GM23248 (cell line): ENCODE measurements around the gene TSPAN4. TPM values are rescaled to one million over a fixed set of nuclear protein-coding genes. Genes with fewer than 3 reads are reported as not detected.

Source experiments
- DNase-seq: peaks from one replicate; pipeline ENCODE4 v3.0.0-alpha.2; 2015
- H2AFZ ChIP-seq: fragments of 200-600 bp; sonication (generic); 2 replicates; pipeline ENCODE4 v1.6.1; 2016; ENCODE audit warnings: antibody characterized with exemption
- H3F3A ChIP-seq: fragments of 200-600 bp; sonication (generic); 2 replicates; pipeline ENCODE4 v1.6.1; 2016; ENCODE audit warnings: mild to moderate bottlenecking, antibody characterized with exemption, mixed run types; ENCODE audit not compliant: insufficient read depth
- H3K27ac ChIP-seq: fragments of 200-600 bp; sonication (generic); 2 replicates; pipeline ENCODE4 v1.5.1; 2016; ENCODE audit warnings: mild to moderate bottlenecking
- H3K27me3 ChIP-seq: fragments of 200-600 bp; sonication (generic); replicated peaks from 2 replicates; pipeline ENCODE4 v1.6.1; 2016; ENCODE audit warnings: mild to moderate bottlenecking; ENCODE audit not compliant: insufficient read depth
- H3K36me3 ChIP-seq: fragments of 200-600 bp; sonication (generic); 2 replicates; pipeline ENCODE4 v1.6.1; 2016; ENCODE audit warnings: low read depth, mild to moderate bottlenecking
- H3K4me1 ChIP-seq: fragments of 200-600 bp; sonication (generic); 2 replicates; pipeline ENCODE4 v1.6.1; 2016; ENCODE audit warnings: mild to moderate bottlenecking; ENCODE audit not compliant: insufficient read depth
- H3K4me2 ChIP-seq: fragments of 200-600 bp; sonication (generic); one replicate; pipeline ENCODE4 v1.6.1; 2016; ENCODE audit warnings: mild to moderate bottlenecking; ENCODE audit not compliant: unreplicated experiment
- H3K4me3 ChIP-seq: fragments of 200-600 bp; sonication (generic); 2 replicates; pipeline ENCODE4 v1.5.1; 2016; ENCODE audit warnings: mild to moderate bottlenecking
- H3K79me2 ChIP-seq: fragments of 200-600 bp; sonication (generic); 2 replicates; pipeline ENCODE4 v1.6.1; 2016; ENCODE audit warnings: mild to moderate bottlenecking; ENCODE audit not compliant: insufficient read depth
- H3K9ac ChIP-seq: fragments of 200-600 bp; sonication (generic); 2 replicates; pipeline ENCODE4 v1.6.1; 2016; ENCODE audit warnings: mild to moderate bottlenecking
- H3K9me2 ChIP-seq: fragments of 200-600 bp; sonication (generic); 2 replicates; pipeline ENCODE4 v1.6.1; 2016; ENCODE audit warnings: mixed run types, mild to moderate bottlenecking, moderate library complexity; ENCODE audit not compliant: insufficient read depth
- H3K9me3 ChIP-seq: fragments of 200-600 bp; sonication (generic); one replicate; pipeline ENCODE4 v1.6.1; 2017; ENCODE audit warnings: low read depth
- H4K20me1 ChIP-seq: fragments of 200-600 bp; sonication (generic); 2 replicates; pipeline ENCODE4 v1.6.0; 2016; ENCODE audit not compliant: insufficient read depth
- EZH2 ChIP-seq: fragments of 200-600 bp; sonication (generic); IDR thresholded peaks from 2 replicates; pipeline ENCODE4 v1.6.1; 2018; ENCODE audit warnings: antibody characterized with exemption, mild to moderate bottlenecking; ENCODE audit not compliant: insufficient read depth, poor library complexity, severe bottlenecking
- EZH2phosphoT487 ChIP-seq: fragments of 200-600 bp; sonication (generic); IDR thresholded peaks from 2 replicates; pipeline ENCODE4 v1.6.1; 2018; ENCODE audit warnings: antibody characterized with exemption, moderate library complexity, mild to moderate bottlenecking, low read depth; ENCODE audit not compliant: insufficient read depth
- WGBS, 2 experiments: methylation state at CpG; one replicate each; pipeline ENCODE4 v1.1.6; 2015 to 2017; ENCODE audit warnings: low lambda C conversion rate in 2 of 2, low coverage in 1 of 2; ENCODE audit errors: missing lambda C conversion rate in 2 of 2; 5-methylcytosine and 5-hydroxymethylcytosine counted together
- in situ Hi-C: fragments of 300-500 bp; cut with MboI; formaldehyde crosslinking; loops from 2 replicates; pipeline ENCODE4 v1.15.0; 2020
- polyA plus RNA-seq: library from polyadenylated mRNA; unstranded; fragments of >200 nt; fragmentation: Nextera tagmentation; extraction: Ambion mirVana; gene quantifications from 2 replicates; pipeline ENCODE4 v1.2.1, GENCODE V29; 2016
- total RNA-seq: library from RNA; depleted of rRNA; stranded (reverse); fragments of >200 nt; shearing (Covaris generic); gene quantifications from 2 replicates; pipeline ENCODE4 v1.2.3, GENCODE V29; 2014

TSPAN4 gene
- total and polyA plus RNA-seq, 2 experiments from 2014 or later: 343 to 393 TPM

DNA sequence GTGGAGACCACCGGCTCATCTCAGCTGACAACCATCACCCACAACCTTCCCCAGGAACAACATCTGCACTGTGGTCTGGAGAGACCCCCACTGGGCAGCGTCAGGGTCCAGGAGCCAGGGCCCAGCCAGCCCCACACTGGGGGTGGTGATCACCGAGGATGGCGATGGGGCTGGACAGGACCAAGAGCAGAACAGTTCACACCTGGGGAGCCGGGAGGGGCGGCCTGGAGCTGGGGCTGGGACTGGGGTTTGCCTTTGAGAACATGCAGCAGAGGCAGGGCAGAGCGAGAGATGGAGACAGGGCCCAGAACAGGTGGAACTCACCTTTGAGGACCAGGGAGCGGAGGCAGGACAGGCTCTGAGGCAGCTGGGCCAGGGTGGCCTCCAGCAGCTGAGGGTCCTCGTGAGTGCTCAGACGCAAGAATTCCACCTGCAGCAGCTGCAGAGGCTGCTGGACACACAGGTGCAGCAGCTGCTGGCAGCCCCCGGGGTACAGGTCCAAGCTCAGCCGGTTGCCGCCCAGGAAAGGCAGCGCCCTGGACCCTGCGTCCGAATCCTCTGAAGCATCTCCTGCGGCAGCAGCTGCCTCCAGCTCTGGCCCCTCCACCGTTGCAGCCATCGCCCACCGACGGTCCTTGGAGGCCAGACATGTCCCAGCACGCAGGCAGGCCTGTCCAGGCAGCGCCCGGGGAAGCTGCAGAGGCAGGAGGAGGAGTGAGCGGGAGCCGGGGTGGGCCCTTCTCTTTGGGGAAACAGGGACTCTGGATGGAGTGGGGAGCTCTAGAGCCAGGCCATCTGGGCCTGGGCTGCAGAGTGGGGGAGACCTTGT lies 38.7 kb upstream of the TSPAN4 start:
- peak overlapping the region; percentile 80 for H3K9ac ChIP-seq
- H3K9me3 ChIP-seq: no peaks in the 10 kb centered on the region
- H3F3A ChIP-seq: no peaks in the 10 kb centered on the region
- in situ Hi-C loops: no loop called here
- TF ChIP-seq EZH2 (no peak), EZH2phosphoT487 (no peak)
- H4K20me1 ChIP-seq: no peaks in the 10 kb centered on the region
- H3K27me3 ChIP-seq: no peaks in the 10 kb centered on the region
- H3K9me2 ChIP-seq: no peaks in the 10 kb centered on the region
- no peaks in the 10 kb centered on the region; the same call in 1 of the 2 replicates for H3K36me3 ChIP-seq
- no peak overlapping the region; the same call in 1 of the 2 replicates for H2AFZ ChIP-seq
- H3K4me2 ChIP-seq: peak overlapping the region; percentile 89
- H3K79me2 ChIP-seq: peaks cover 23% of the 10 kb centered on the region
- WGBS, 2 experiments: 60 to 64% methylated on average over 24 to 26 of the region's 26 CpGs
- H3K4me1 ChIP-seq: peaks cover 10% of the 10 kb centered on the region
- no peak overlapping the region for H3K27ac ChIP-seq
- no peak for DNase-seq
- peak overlapping the region; percentile 73 for H3K4me3 ChIP-seq

DNA sequence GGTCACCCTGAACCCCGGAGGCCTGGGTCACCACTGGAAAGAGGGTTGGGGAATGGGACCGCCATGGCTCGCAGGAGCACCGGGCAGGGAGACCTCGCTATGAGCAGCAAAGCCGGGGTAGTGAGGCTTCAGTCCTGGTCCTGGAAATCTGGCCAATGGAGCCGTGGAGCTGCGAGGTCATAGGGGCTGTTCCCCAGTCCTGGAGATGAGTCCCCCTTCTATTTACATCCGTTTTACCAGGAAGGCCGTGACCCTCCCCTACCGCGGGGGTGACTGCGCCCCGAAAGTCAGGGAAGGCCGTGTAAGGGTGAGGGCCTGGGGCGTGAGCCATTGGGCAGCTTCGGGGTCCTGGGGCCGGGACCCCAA lies 38.1 kb upstream of the TSPAN4 start:
- Histone ChIP-seq H3K4me2 (peak overlapping the region; percentile 89), H3K27ac (no peak overlapping the region), H3K4me3 (peak overlapping the region; percentile 73), H3K9ac (peak overlapping the region; percentile 80), H3K4me1 (peaks cover 10% of the 10 kb centered on the region), H3K27me3 (no peaks in the 10 kb centered on the region), H3K9me2 (no peaks in the 10 kb centered on the region), H3F3A (no peaks in the 10 kb centered on the region), H4K20me1 (no peaks in the 10 kb centered on the region), H2AFZ (peak overlapping the region; percentile 83), H3K36me3 (no peaks in the 10 kb centered on the region; the same call in 1 of the 2 replicates), H3K9me3 (no peaks in the 10 kb centered on the region), H3K79me2 (peaks cover 23% of the 10 kb centered on the region)
- no peak for DNase-seq
- in situ Hi-C loops: no loop called here
- 5 to 6% methylated on average over 18 of the region's 18 CpGs for WGBS, 2 experiments
- TF ChIP-seq EZH2 (no peak), EZH2phosphoT487 (no peak)

- Histone ChIP-seq H3K79me2 (peaks cover 62% of the 10 kb centered on the region), H2AFZ (peak overlapping the region; percentile 76)
Measured at GRCh38 chr11:808427-809286, 34.0 kb upstream of the TSPAN4 start.

DNA sequence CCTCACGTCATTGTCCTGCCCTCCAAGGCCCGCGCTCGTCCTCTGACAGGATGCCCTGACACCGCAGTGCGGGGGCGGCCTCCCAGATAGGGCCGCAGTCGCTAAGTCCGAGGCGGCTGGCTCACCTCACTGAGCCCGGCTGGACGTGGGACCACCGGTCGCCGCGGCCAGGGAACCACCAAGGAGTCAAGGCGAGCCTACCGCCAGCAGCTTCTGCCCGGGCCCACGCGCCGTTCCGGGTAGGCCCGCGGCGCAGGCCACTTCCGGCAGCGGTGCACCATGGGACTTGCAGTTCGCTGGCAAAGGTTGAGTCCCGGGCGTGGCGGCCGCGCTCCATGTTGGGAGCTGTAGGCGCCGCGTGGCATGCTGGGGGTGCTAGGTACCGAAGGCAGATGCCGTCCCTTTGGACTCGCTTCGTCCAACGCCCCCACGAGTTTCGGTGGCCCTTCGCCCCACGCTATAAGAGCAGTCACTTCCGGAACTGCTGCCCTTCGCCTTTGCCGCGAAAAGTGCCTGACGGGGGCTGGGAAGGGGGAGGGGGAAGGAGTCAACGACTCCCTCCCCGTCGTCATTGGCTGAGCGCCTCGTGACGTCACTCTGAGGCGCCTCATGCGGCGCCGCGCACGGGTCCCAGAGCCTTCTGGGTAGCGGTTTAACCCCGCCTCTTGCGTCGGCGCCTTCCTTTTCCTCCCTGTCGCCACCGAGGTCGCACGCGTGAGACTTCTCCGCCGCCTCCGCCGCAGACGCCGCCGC lies 33.2 kb upstream of the TSPAN4 start, which contains the start of gene RPLP2:
Gene RPLP2 (plus strand): TSS at position 681 of the 753 bp plus-strand sequence. CDS start 268 bp downstream, outside the sequence.
- Histone ChIP-seq H3K4me3 (peak within 1 kb of the TSS; percentile 86), H3K27ac (peak within 1 kb of the TSS; percentile 98), H3F3A (peaks cover 34% of the 10 kb centered on the region), H3K4me1 (peaks cover 20% of the 10 kb centered on the region), H3K79me2 (peaks cover 63% of the 10 kb centered on the region), H4K20me1 (no peaks in the 10 kb centered on the region; the same call in 1 of the 2 replicates), H3K27me3 (no peaks in the 10 kb centered on the region), H3K9me2 (no peaks in the 10 kb centered on the region), H3K36me3 (peaks cover 19% of the 10 kb centered on the region), H3K9me3 (no peaks in the 10 kb centered on the region), H3K4me2 (peak within 1 kb of the TSS; percentile 94), H3K9ac (peak within 1 kb of the TSS; percentile 95), H2AFZ (peak within 1 kb of the TSS; percentile 76)
- 1 to 2% methylated on average over 52 to 81 of the region's 81 CpGs for WGBS, 2 experiments
- in situ Hi-C loops: no loop called here
- peak; percentile 99 for DNase-seq
- no peak for TF ChIP-seq EZH2phosphoT487

More at GRCh38 chr11:808427-809286, 34.0 kb upstream of the TSPAN4 start:
- TF ChIP-seq EZH2phosphoT487 (no peak), EZH2 (no peak)
- Histone ChIP-seq H3K4me1 (peaks cover 20% of the 10 kb centered on the region), H3K4me3 (peak overlapping the region; percentile 86), H3K27me3 (no peaks in the 10 kb centered on the region), H3F3A (peaks cover 28% of the 10 kb centered on the region), H3K9me3 (no peaks in the 10 kb centered on the region), H3K4me2 (peak overlapping the region; percentile 77), H3K36me3 (peaks cover 19% of the 10 kb centered on the region), H4K20me1 (no peaks in the 10 kb centered on the region; the same call in 1 of the 2 replicates), H3K9ac (peak overlapping the region; percentile 95), H3K27ac (peak overlapping the region; percentile 98), H3K9me2 (no peaks in the 10 kb centered on the region)
- WGBS, 2 experiments: 24 to 34% methylated on average over 30 to 36 of the region's 36 CpGs
- DNase-seq: peak; percentile 61
- in situ Hi-C loops: no loop called here
